AG04450 (cell line): ENCODE results near the gene CFAP410. TPM values are rescaled to one million over a fixed set of nuclear protein-coding genes. Genes with fewer than 3 reads are reported as not detected.

ENCODE experiments used
- CTCF ChIA-PET: fragments of 300-600, 350-600 bp; formaldehyde crosslinking; extraction: SDS; loops from one replicate; lab custom pipeline; 2022; ENCODE audit warnings: antibody characterized with exemption, inconsistent platforms; lab: Charles Lee
- POLR2A ChIA-PET: fragments of 350-600 bp; formaldehyde crosslinking; extraction: SDS; loops from one replicate; lab custom pipeline; 2021; ENCODE audit warnings: antibody characterized with exemption, inconsistent platforms; lab: Yijun Ruan, JAX
- DNase-seq: peaks from one replicate; pipeline ENCODE4 v3.0.0-alpha.2; 2011; ENCODE audit warnings: low read depth, low spot score
- H3K27ac ChIP-seq: one replicate; pipeline ENCODE4 v1.5.1; 2012; ENCODE audit warnings: low read depth, low read length, control low read depth
- H3K27me3 ChIP-seq: one replicate; pipeline ENCODE4 v1.6.0; 2012; ENCODE audit warnings: low read length; ENCODE audit not compliant: control insufficient read depth, insufficient read depth
- H3K4me3 ChIP-seq: 2 replicates; pipeline ENCODE4 v1.5.1; 2011; ENCODE audit warnings: mild to moderate bottlenecking, low read depth, low read length, control low read depth
- H3K9me3 ChIP-seq: 2 replicates; pipeline ENCODE4 v1.5.1; 2012; ENCODE audit warnings: low read length; ENCODE audit not compliant: control insufficient read depth, insufficient read depth
- CTCF ChIP-seq: IDR thresholded peaks from 2 replicates; pipeline ENCODE4 v1.5.1; 2011; ENCODE audit warnings: low read depth, low read length, control low read depth, inconsistent platforms
- polyA plus RNA-seq: library from polyadenylated mRNA; depleted of rRNA; stranded (reverse); fragments of >200 nt; gene quantifications from 2 replicates; pipeline ENCODE4 v1.2.3, GENCODE V29; 2011

CFAP410 gene
- polyA plus RNA-seq, 1 experiment, result 3.7 TPM

GRCh38 chr21:44327603-44327974, 11.6 kb downstream of the CFAP410 start:
- H3K4me3 ChIP-seq, result no peak overlapping the region
- no peaks in the 10 kb centered on the region for H3K27me3 ChIP-seq
- POLR2A ChIA-PET, result no interaction called here
- H3K9me3 ChIP-seq, result peaks cover 1% of the 10 kb centered on the region; the same call in 1 of the 2 replicates
- CTCF ChIA-PET, result no interaction called here
- no peak overlapping the region for H3K27ac ChIP-seq
- TF ChIP-seq CTCF, result no peak
- DNase-seq, result no peak

GRCh38 chr21:44326716-44327602, 12.2 kb downstream of the CFAP410 start:
- no peak overlapping the region for H3K27ac ChIP-seq
- no peak overlapping the region for H3K4me3 ChIP-seq
- TF ChIP-seq CTCF, result no peak
- ChIA-PET CTCF (no interaction called here), POLR2A (no interaction called here)
- no peaks in the 10 kb centered on the region for H3K27me3 ChIP-seq
- no peaks in the 10 kb centered on the region; the same call in 1 of the 2 replicates for H3K9me3 ChIP-seq
- no peak for DNase-seq

GRCh38 chr21:44326272-44326647, 12.9 kb downstream of the CFAP410 start:
- no peaks in the 10 kb centered on the region; the same call in 1 of the 2 replicates for H3K9me3 ChIP-seq
- H3K4me3 ChIP-seq, result no peak overlapping the region
- no peak for DNase-seq
- CTCF ChIA-PET, result no interaction called here
- H3K27ac ChIP-seq, result no peak overlapping the region
- H3K27me3 ChIP-seq, result no peaks in the 10 kb centered on the region
- POLR2A ChIA-PET, result no interaction called here
- no peak for TF ChIP-seq CTCF

GRCh38 chr21:44325386-44326271, 13.6 kb downstream of the CFAP410 start:
- no peak for TF ChIP-seq CTCF
- no peaks in the 10 kb centered on the region for H3K27me3 ChIP-seq
- ChIA-PET POLR2A (no interaction called here), CTCF (no interaction called here)
- H3K27ac ChIP-seq, result no peak overlapping the region
- no peaks in the 10 kb centered on the region; the same call in 1 of the 2 replicates for H3K9me3 ChIP-seq
- H3K4me3 ChIP-seq, result no peak overlapping the region
- DNase-seq, result no peak

- DNase-seq, result no peak
- no peak overlapping the region for H3K4me3 ChIP-seq
- H3K27me3 ChIP-seq, result no peaks in the 10 kb centered on the region
- CTCF ChIA-PET, result no interaction called here
- TF ChIP-seq CTCF, result no peak
- POLR2A ChIA-PET, result no interaction called here
- no peaks in the 10 kb centered on the region; the same call in 1 of the 2 replicates for H3K9me3 ChIP-seq
- H3K27ac ChIP-seq, result no peak overlapping the region
Observed at GRCh38 chr21:44324854-44325107, 14.4 kb downstream of the CFAP410 start.
